Breast epithelium (tissue), 3 donors: ENCODE data around the gene C10orf105.

Experiments used
- POLR2A ChIP-seq: fragments of 450-650 bp; IDR thresholded peaks from one replicate; pipeline ENCODE4 v1.6.1; 2016; ENCODE audit warnings: antibody characterized with exemption, mild to moderate bottlenecking, moderate library complexity
- POLR2AphosphoS5 ChIP-seq, 3 donors: sonication (generic); formaldehyde crosslinking; IDR thresholded peaks; one replicate each; pipeline ENCODE4 v1.6.1; 2017; ENCODE audit warnings: antibody characterized with exemption in 3 of 3

DNA sequence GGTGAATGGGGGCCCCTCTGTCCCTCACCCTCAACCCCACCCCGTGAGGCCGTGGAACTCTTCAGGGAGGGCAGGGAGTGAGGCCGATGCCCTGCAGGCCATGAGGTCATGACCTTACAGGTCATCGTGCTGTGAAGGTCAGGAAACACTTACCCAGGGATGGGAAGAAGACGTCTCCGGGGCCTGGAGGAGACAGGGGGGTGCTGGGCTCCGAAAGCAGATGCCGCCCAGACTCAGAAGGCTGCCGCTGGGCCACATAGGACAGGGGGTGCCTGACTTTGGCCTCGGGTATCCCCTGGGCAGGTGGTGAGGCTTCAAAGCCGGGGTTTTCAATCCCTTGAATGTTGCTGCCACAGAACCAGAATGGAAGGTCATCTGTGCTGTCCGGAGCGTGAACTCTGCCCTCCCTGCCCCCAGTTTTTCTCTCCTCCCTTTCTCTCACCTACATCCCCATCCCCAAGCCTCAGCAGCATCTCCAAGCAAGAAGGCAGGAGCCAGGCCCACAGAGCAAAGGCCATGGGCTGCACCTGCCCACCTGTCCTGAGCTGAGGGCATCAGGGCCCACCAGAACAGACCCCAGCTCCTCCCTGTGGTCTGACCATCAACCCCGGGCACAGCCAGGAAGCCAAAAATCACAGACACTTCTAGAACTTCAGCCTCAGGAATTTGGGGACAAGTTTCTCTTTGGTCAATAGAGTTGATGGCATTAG is 32.1 kb upstream of the C10orf105 start:
- no peak for TF ChIP-seq POLR2A
- no peak for TF ChIP-seq POLR2AphosphoS5 (IDR thresholded peaks at IDR 0.05)
